OCI-LY7 (cell line): ENCODE measurements around the gene PELO. TPM values are rescaled to one million over a fixed set of nuclear protein-coding genes. Genes with fewer than 3 reads are reported as not detected.

ENCODE experiments used
- BruUV-seq: library from RNA; stranded (reverse); fragments of 400-500 nt; replicated peaks from 2 replicates; lab custom pipeline; 2021; lab: Mats Ljungman, UMichigan
- CTCF ChIA-PET: fragments of 300-600 bp; sonication (Branson Sonifier 250); formaldehyde crosslinking; loops from one replicate; lab custom pipeline; 2022; ENCODE audit warnings: antibody characterized with exemption; ENCODE audit not compliant: unreplicated experiment; lab: Charles Lee
- POLR2A ChIA-PET: fragments of 300-600 bp; sonication (Branson Sonifier 250); formaldehyde crosslinking; loops from one replicate; lab custom pipeline; 2022; ENCODE audit warnings: antibody characterized with exemption; lab: Charles Lee
- DNase-seq: peaks from one replicate; pipeline ENCODE4 v3.0.0-alpha.2; 2015; ENCODE audit warnings: low spot score
- H2AFZ ChIP-seq: fragments of 200-600 bp; sonication (generic), shearing (Covaris generic); 2 replicates; pipeline ENCODE4 v1.6.1; 2014; ENCODE audit warnings: mild to moderate bottlenecking, antibody characterized with exemption, low read length, moderate library complexity
- H3K27ac ChIP-seq: fragments of 200-600 bp; sonication (generic); 2 replicates; pipeline ENCODE4 v1.5.1; 2014; ENCODE audit warnings: mixed run types, low read depth, mild to moderate bottlenecking, moderate library complexity, low read length, inconsistent platforms; ENCODE audit not compliant: poor library complexity, severe bottlenecking
- H3K36me3 ChIP-seq: fragments of 200-600 bp; sonication (generic); 2 replicates; pipeline ENCODE4 v1.6.1; 2014; ENCODE audit warnings: mild to moderate bottlenecking, antibody characterized with exemption, low read length, moderate library complexity, mixed read lengths; ENCODE audit not compliant: insufficient read depth
- H3K4me1 ChIP-seq: fragments of 200-600 bp; sonication (generic); 2 replicates; pipeline ENCODE4 v1.5.1; 2014; ENCODE audit warnings: mild to moderate bottlenecking, low read length; ENCODE audit not compliant: insufficient read depth, poor library complexity, severe bottlenecking
- H3K4me2 ChIP-seq: fragments of 200-600 bp; sonication (generic); 2 replicates; pipeline ENCODE4 v1.6.1; 2014; ENCODE audit warnings: mild to moderate bottlenecking, low read length
- H3K4me3 ChIP-seq: fragments of 200-600 bp; sonication (generic); 2 replicates; pipeline ENCODE4 v1.5.1; 2014; ENCODE audit warnings: mild to moderate bottlenecking, low read depth, low read length; ENCODE audit not compliant: poor library complexity, severe bottlenecking
- H3K79me2 ChIP-seq: fragments of 200-600 bp; sonication (generic); 2 replicates; pipeline ENCODE4 v1.6.1; 2016; ENCODE audit warnings: low read depth, mild to moderate bottlenecking, low read length, moderate library complexity, mixed read lengths; ENCODE audit not compliant: insufficient read depth
- H3K9me2 ChIP-seq: fragments of 200-600 bp; sonication (generic); 2 replicates; pipeline ENCODE4 v1.6.1; 2016; ENCODE audit warnings: mild to moderate bottlenecking, low read length, mixed read lengths; ENCODE audit not compliant: insufficient read depth
- H3K9me3 ChIP-seq: fragments of 200-600 bp; sonication (generic); 2 replicates; pipeline ENCODE4 v1.6.1; 2014; ENCODE audit warnings: mild to moderate bottlenecking, mixed run types, low read length, mixed read lengths
- H4K20me1 ChIP-seq: fragments of 200-600 bp; sonication (generic); 2 replicates; pipeline ENCODE4 v1.6.1; 2014; ENCODE audit warnings: mild to moderate bottlenecking, antibody characterized with exemption, low read length, moderate library complexity, mixed read lengths; ENCODE audit not compliant: insufficient read depth
- CTCF ChIP-seq: fragments of 200-600 bp; sonication (generic); conservative IDR thresholded peaks from 2 replicates; pipeline ENCODE4 v1.5.1; 2014; ENCODE audit warnings: mild to moderate bottlenecking, antibody characterized with exemption, low read length, moderate library complexity, mixed read lengths
- EZH2phosphoT487 ChIP-seq: fragments of 200-600 bp; sonication (generic); IDR thresholded peaks from 2 replicates; pipeline ENCODE4 v1.6.1; 2018; ENCODE audit warnings: low read depth, borderline replicate concordance, mild to moderate bottlenecking, mixed run types, antibody characterized with exemption, low read length, moderate library complexity, mixed read lengths
- intact Hi-C: fragments of 100-400 bp; cut with micrococcal nuclease; formaldehyde crosslinking; loops from one replicate; pipeline ENCODE4 v1.10.0; 2022; ENCODE audit not compliant: unreplicated experiment
- total RNA-seq, 2 experiments: library from RNA; depleted of rRNA in 1 of 2; stranded (reverse); fragments of >200 nt in 1 of 2; shearing (Covaris generic) in 1 of 2; gene quantifications; 2 replicates each; pipeline ENCODE4 v1.2.3, GENCODE V29; 2014 to 2022

The PELO gene
- total RNA-seq, 2 experiments from 2014 or later, result 10.2 to 13.0 TPM

GRCh38 chr5:52800394-52801213, 12.9 kb downstream of the PELO start:
- Histone ChIP-seq H3K4me2 (peak overlapping the region; percentile 91), H2AFZ (peak overlapping the region; percentile 76; the same call in 1 of the 2 replicates), H3K9me3 (no peaks in the 10 kb centered on the region), H4K20me1 (peaks cover 30% of the 10 kb centered on the region), H3K36me3 (peaks cover 38% of the 10 kb centered on the region), H3K9me2 (no peaks in the 10 kb centered on the region), H3K4me3 (peak overlapping the region; percentile 77), H3K4me1 (peaks cover 20% of the 10 kb centered on the region), H3K79me2 (peaks cover 53% of the 10 kb centered on the region), H3K27ac (peak overlapping the region; percentile 87)
- TF ChIP-seq CTCF, result no peak
- no peak for TF ChIP-seq EZH2phosphoT487
- intact Hi-C loops, result no loop called here
- CTCF ChIA-PET, result no interaction called here
- peak; percentile 54 for DNase-seq
- BruUV-seq, result no TSS peak
- POLR2A ChIA-PET, result interaction anchor here (0.5 to 2.2 kb wide), 7 partner anchors 10 to 1218 kb away, joined by 3 to 21 read pairs (median 5); partner anchors contain the start of gene MOCS2

GRCh38 chr5:52801329-52801728, 13.6 kb downstream of the PELO start:
- Histone ChIP-seq H4K20me1 (peaks cover 33% of the 10 kb centered on the region), H3K4me2 (peak overlapping the region; percentile 91), H3K9me2 (no peaks in the 10 kb centered on the region), H3K36me3 (peaks cover 41% of the 10 kb centered on the region), H2AFZ (no peak overlapping the region), H3K27ac (peak overlapping the region; percentile 87), H3K79me2 (peaks cover 53% of the 10 kb centered on the region), H3K4me3 (peak overlapping the region; percentile 77), H3K4me1 (peaks cover 20% of the 10 kb centered on the region), H3K9me3 (no peaks in the 10 kb centered on the region)
- intact Hi-C loops, result no loop called here
- TF ChIP-seq CTCF (no peak), EZH2phosphoT487 (no peak)
- TSS peak; percentile 62 for BruUV-seq
- POLR2A ChIA-PET, result interaction anchor here (0.6 to 0.9 kb wide), 2 partner anchors 1219 to 1285 kb away, joined by 3 read pairs; no protein-coding TSS in a partner anchor
- DNase-seq, result peak; percentile 19
- CTCF ChIA-PET, result no interaction called here
